GM19467 (cell line): ENCODE data around the gene MACF1.
"Not testable (repeated sequence)": the region's sequence is repeated elsewhere in the genome, so short reads cannot be mapped to it uniquely, and the experiment has no call there.

ENCODE experiments used
- ATAC-seq: cut with Tn5 transposase; IDR thresholded peaks from one replicate; pipeline ENCODE4 v1.9.1; 2021; ENCODE audit warnings: mild to moderate bottlenecking, moderate library complexity; ENCODE audit not compliant: unreplicated experiment

The MACF1 gene

GRCh38 chr1:39526466-39527189, 322.1 kb downstream of the MACF1 start:
- ATAC-seq = no peak

GRCh38 chr1:39527190-39527579, 322.7 kb downstream of the MACF1 start:
- not testable (repeated sequence) for ATAC-seq

- ATAC-seq = no peak
Measured at GRCh38 chr1:39528082-39528481, 323.6 kb downstream of the MACF1 start.

- ATAC-seq = no peak
Measured at GRCh38 chr1:39529901-39530535, 325.5 kb downstream of the MACF1 start.

- no peak for ATAC-seq
Measured at GRCh38 chr1:39531526-39531925, 327.0 kb downstream of the MACF1 start.

- no peak for ATAC-seq
Measured at GRCh38 chr1:39533442-39533841, 328.9 kb downstream of the MACF1 start.
